Renal cortex interstitium (tissue), 11 donors: Measurements from ENCODE around the gene LMCD1. TPM values are rescaled to one million over a fixed set of nuclear protein-coding genes. Genes with fewer than 3 reads are reported as not detected.

Experiments used
- DNase-seq, 11 donors: peaks; one replicate each; pipeline ENCODE4 v3.0.0-alpha.2; 2013; ENCODE audit warnings: low read depth in 9 of 11, low spot score in 4 of 11; ENCODE audit errors: extremely low read depth in 1 of 11
- polyA plus RNA-seq, 3 donors: library from polyadenylated mRNA; unstranded; fragments of 120-200 nt; gene quantifications; one replicate each; pipeline ENCODE4 v1.2.1, GENCODE V29; 2013; ENCODE audit not compliant: insufficient read length in 3 of 3

LMCD1 gene
- polyA plus RNA-seq, 3 donors, result 26.3 to 35.8 (median 27.0) TPM

DNA sequence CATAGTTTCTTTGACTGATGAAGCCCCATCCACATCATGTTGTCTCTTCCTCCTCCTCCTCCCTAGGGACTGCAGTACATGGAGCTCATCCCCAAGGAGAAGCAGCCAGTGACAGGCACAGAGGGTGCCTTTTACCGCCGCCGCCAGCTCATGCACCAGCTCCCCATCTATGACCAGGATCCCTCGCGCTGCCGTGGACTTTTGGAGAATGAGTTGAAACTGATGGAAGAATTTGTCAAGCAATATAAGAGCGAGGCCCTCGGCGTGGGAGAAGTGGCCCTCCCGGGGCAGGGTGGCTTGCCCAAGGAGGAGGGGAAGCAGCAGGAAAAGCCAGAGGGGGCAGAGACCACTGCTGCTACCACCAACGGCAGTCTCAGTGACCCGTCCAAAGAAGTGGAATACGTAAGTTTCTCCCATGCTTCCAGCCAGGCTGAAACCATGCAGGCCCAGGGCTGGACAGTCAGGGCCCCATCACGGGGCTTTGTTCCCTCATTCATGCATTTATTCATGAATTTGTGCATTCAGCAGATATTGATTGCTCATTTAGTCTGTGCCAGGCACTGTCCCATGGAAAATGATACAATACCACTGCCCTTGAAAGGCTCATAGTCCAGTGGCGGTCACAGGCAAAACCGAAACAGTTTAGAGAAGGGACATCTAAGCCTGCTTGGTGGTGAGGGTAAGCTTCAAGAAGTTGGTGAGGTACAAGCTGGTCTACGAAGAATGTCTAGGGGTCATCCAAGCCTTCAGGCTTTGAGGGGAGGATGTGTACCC, 47.1 kb downstream of the LMCD1 start:
- no peak for DNase-seq

DNA sequence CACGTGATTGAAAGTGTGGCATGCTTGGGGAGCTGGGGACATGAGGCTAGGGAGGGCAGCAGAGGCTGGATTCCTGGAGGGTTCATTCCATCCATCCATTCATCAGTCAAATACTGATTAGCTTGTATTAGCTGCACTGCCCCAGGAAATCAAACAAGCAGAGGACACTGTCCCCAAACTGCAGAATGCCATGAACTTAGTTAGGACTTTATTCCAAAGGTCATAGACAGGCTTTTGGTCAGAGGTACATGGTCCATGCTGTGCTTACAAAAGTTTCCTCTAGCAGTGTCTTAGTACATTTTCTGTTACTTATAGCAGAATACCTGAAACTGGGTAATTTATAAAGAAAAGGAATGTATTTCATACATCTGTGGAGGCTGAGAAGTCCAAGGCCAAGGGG, 47.7 kb downstream of the LMCD1 start:
- no peak for DNase-seq

DNA sequence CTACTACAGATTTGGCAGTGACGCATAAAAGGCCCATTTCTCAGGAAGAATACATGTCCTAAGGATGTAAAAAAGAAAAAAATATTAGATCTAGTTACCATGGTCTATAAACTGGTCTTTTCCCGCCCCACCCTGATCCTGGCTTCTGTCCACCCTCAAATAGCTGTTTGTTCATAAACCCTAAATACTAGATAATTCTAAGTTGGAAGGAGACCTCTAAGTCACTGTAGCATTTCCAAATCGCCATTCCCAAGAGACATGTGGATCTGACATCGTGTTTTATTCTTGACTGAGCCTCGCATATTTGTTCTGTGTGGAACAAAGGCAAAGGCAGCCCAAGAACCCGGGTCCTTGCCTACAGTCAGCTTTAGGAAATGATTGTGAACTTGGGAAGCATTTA, 49.0 kb downstream of the LMCD1 start:
- no peak for DNase-seq

DNA sequence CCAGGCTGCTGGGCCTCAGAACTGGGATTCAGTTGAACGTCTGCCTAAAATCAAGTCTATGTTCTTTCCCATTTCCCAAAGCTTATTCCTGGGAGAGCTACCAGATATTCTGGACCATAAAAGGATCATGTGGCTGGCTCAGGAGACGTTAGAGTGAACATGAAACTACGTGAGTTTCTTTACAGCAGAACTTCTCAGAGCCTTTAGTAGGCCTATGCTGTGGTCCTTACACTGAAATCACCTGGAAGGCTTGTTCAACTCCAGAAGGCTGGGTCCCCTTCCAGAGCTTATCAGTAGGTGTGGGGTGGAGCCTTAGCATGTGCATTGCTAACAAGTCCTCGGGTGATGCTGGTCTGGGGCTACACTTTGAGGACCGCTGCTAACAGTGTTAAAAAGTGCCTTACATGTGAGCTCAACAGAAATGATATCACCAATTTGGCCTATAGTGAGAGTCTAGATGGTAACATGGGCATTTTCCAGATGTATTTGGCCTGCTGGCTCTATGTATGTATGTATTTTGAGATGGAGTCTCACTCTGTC, 50.7 kb downstream of the LMCD1 start:
- no peak for DNase-seq

- no peak for DNase-seq
Measured at GRCh38 chr3:8553405-8553804, 51.8 kb downstream of the LMCD1 start.

GRCh38 chr3:8554696-8555095, 53.1 kb downstream of the LMCD1 start:
- DNase-seq, result no peak

GRCh38 chr3:8555113-8555661, 53.6 kb downstream of the LMCD1 start:
- no peak for DNase-seq

GRCh38 chr3:8555725-8556472, 54.3 kb downstream of the LMCD1 start:
- DNase-seq, result peak in 5 of 11 donors; percentile 41 to 56 (median 48)

DNA sequence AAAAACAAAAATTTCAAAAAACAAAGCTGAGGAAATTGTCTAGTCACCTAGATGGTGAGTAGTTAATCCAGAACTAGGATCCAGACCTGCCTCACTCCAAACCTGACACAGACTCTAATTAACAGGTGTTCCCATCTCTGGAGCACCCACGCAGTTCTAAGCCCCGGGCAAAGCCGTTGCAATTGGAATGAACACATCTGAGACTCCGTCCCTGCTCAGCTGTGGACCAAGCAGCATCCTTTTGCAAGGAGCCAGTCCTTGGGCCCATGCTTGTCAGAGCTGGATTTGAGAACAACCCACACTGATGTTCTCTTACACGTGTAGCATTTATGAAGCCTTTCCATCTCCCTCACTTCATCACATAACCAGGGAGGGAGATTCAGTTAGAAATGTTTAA, 54.8 kb downstream of the LMCD1 start:
- DNase-seq, result no peak

DNA sequence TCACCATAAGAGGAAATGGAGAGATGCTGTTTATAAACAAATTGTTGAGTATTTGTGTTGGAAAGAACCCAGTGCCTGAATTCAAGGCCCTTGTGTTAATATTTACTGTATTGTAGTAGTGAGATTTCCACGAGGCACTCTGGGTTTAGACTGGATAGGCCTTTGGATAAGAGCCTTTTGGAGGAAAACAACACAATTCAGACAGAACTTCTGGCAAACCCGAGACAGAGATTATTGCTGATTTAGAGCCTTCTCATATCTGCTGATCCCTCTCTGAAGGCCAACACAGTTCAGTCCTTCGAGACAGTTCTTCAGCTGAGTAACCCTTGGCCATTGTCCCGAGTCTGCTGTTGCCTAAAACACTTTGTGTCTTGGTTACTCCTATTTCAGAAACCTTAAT, 55.7 kb downstream of the LMCD1 start:
- DNase-seq, result no peak

- DNase-seq, result no peak
Measured at GRCh38 chr3:8558645-8559044, 57.0 kb downstream of the LMCD1 start.

DNA sequence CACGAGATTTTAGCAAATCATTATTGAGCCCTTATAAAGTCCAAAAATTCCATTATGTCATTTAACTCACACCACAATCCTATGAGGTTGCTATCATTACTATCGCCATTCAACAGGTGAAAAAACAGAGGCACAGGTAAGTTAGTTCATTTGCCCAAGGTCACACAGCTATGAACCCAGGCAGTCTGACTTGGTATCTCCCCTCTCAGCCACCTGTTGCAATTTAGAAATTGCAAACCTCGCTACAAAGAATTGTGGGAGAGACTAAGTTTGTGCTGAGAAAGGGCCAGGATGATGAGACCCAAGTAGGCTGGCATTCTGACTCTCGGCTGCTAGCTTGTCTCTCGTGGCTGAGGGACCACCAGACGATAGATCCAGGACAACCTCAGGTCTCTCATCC, 57.7 kb downstream of the LMCD1 start:
- no peak for DNase-seq

- DNase-seq, result no peak
Measured at GRCh38 chr3:8560366-8561007, 58.9 kb downstream of the LMCD1 start.

GRCh38 chr3:8561370-8561769, 59.7 kb downstream of the LMCD1 start:
- no peak for DNase-seq

- DNase-seq, result no peak
Measured at GRCh38 chr3:8562081-8562595, 60.5 kb downstream of the LMCD1 start.

DNA sequence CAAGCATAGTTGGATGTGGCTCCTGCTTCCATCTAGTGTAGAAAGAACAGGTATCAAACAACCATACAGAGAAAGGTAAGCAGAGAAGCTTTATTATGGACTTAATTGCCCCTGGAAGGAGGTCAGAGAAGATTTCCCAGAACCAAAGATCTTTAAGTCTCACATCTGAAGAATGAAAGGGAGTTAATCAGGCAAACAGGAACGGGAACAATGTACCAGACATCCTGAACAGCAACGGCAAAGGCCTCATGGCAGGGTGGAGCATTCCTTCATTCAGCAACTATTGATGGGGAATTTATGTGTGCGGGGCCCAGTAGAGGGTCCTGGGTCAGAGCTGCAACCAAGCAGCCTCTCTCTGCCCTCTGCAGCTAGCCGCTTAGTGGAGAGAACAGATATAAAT, 61.5 kb downstream of the LMCD1 start:
- no peak for DNase-seq

GRCh38 chr3:8563597-8563996, 62.0 kb downstream of the LMCD1 start:
- DNase-seq, result no peak

DNA sequence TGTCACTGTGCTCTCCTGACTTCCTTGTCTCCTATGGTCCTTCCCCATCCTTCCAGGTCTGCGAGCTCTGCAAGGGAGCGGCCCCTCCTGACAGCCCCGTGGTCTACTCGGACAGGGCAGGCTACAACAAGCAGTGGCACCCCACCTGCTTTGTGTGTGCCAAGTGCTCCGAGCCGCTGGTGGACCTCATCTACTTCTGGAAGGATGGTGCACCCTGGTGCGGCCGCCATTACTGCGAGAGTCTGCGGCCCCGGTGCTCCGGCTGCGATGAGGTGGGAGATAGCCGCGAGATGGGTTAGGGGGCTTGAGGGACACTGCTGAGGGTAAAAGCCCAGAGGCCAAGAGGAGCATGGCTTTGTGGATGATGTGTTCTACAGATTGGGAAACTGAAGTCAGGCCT, 63.8 kb downstream of the LMCD1 start:
- no peak for DNase-seq

DNA sequence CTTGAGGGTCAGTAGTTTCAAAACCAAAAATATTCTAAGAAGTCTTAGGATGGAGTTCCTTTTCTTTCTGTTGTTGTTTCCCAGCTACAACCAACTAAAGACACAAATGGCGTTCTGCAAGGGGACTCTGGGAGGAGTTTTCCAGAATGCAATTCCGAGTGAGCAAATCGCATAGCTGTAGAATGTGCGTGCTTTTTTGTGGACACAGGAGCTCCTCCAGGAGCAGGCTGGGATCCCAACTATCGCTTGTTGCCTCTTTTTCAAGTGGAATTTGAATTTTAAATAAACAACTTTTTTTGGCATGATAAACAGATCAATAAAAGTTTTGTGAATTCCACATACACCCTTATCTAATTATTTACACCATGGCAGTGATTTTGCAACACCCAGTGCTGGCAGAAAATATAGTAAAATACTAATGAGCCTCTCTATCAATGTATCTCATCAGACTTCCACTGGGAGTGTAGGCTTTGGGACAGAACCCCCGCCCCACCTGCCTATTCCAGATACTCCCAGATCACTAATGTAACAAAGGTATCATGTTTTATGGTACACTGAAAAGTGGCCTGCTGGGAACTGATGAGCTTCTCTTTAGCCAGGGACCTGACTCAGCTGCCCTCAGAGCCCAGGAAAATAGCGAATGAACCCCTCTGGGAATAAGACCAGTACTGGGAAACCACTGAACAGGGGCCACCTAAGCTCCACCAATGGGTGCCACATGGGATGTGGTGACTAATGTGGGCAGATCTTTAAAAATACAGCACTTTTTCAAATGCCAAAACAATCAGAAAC, 66.4 kb downstream of the LMCD1 start:
- no peak for DNase-seq
